Measurements from ENCODE around the gene PRDM16.

PRDM16 gene

GRCh38 chr1:3404301-3404700 is 335.3 kb downstream of the PRDM16 start:
- no peak for TF ChIP-seq CTCF (IDR thresholded peaks at IDR 0.05; ENCODE audit: insufficient read depth, low read length, poor library complexity, severe bottlenecking)
- DNase-seq (ENCODE audit: extremely low read depth, insufficient read length), result no peak
- Histone ChIP-seq H3K36me3 (ENCODE audit: control insufficient read depth, insufficient read depth, low read length) (no peaks in the 10 kb centered on the region), H3K4me3 (replicated peaks; ENCODE audit: low read depth, low read length) (no peak overlapping the region), H3K27me3 (replicated peaks; ENCODE audit: control insufficient read depth, insufficient read depth, low read length) (no peaks in the 10 kb centered on the region)

GRCh38 chr1:3404801-3405200 is 335.8 kb downstream of the PRDM16 start:
- no peak for TF ChIP-seq CTCF (IDR thresholded peaks at IDR 0.05; ENCODE audit: insufficient read depth, low read length, poor library complexity, severe bottlenecking)
- Histone ChIP-seq H3K27me3 (replicated peaks; ENCODE audit: control insufficient read depth, insufficient read depth, low read length) (no peaks in the 10 kb centered on the region), H3K4me3 (replicated peaks; ENCODE audit: low read depth, low read length) (no peak overlapping the region), H3K36me3 (ENCODE audit: control insufficient read depth, insufficient read depth, low read length) (no peaks in the 10 kb centered on the region)
- no peak for DNase-seq (ENCODE audit: extremely low read depth, insufficient read length)

- no peak for DNase-seq (ENCODE audit: extremely low read depth, insufficient read length)
- H3K27me3 ChIP-seq (replicated peaks; ENCODE audit: control insufficient read depth, insufficient read depth, low read length), result no peaks in the 10 kb centered on the region
- TF ChIP-seq CTCF (IDR thresholded peaks at IDR 0.05; ENCODE audit: insufficient read depth, low read length, poor library complexity, severe bottlenecking), result no peak
- H3K4me3 ChIP-seq (replicated peaks; ENCODE audit: low read depth, low read length), result no peak overlapping the region
- H3K36me3 ChIP-seq (ENCODE audit: control insufficient read depth, insufficient read depth, low read length), result no peaks in the 10 kb centered on the region
Measured at GRCh38 chr1:3405491-3405890, 336.5 kb downstream of the PRDM16 start.

GRCh38 chr1:3405974-3406867 is 337.2 kb downstream of the PRDM16 start:
- TF ChIP-seq CTCF (IDR thresholded peaks at IDR 0.05; ENCODE audit: insufficient read depth, low read length, poor library complexity, severe bottlenecking), result no peak
- Histone ChIP-seq H3K27me3 (replicated peaks; ENCODE audit: control insufficient read depth, insufficient read depth, low read length) (no peaks in the 10 kb centered on the region), H3K36me3 (ENCODE audit: control insufficient read depth, insufficient read depth, low read length) (no peaks in the 10 kb centered on the region), H3K4me3 (replicated peaks; ENCODE audit: low read depth, low read length) (no peak overlapping the region)
- no peak for DNase-seq (ENCODE audit: extremely low read depth, insufficient read length)

- no peak for TF ChIP-seq CTCF (IDR thresholded peaks at IDR 0.05; ENCODE audit: insufficient read depth, low read length, poor library complexity, severe bottlenecking)
- no peaks in the 10 kb centered on the region for H3K36me3 ChIP-seq (ENCODE audit: control insufficient read depth, insufficient read depth, low read length)
- no peak overlapping the region for H3K4me3 ChIP-seq (replicated peaks; ENCODE audit: low read depth, low read length)
- DNase-seq (ENCODE audit: extremely low read depth, insufficient read length), result no peak
- no peaks in the 10 kb centered on the region for H3K27me3 ChIP-seq (replicated peaks; ENCODE audit: control insufficient read depth, insufficient read depth, low read length)
Measured at GRCh38 chr1:3407021-3407420, 338.0 kb downstream of the PRDM16 start.

All from GM06990 (cell line).